Left kidney (tissue), 2 donors: ENCODE results near the gene RTN3. TPM values are rescaled to one million over a fixed set of nuclear protein-coding genes. Genes with fewer than 3 reads are reported as not detected.
"Not testable (repeated sequence)": the region's sequence is repeated elsewhere in the genome, so short reads cannot be mapped to it uniquely, and the experiment has no call there.

ENCODE experiments used
- DNase-seq: peaks from one replicate; pipeline ENCODE4 v3.0.0-alpha.2; 2013
- polyA plus RNA-seq: library from polyadenylated mRNA; unstranded; fragments of 120-200 nt; gene quantifications from one replicate; pipeline ENCODE4 v1.2.1, GENCODE V29; 2013; ENCODE audit not compliant: insufficient read length

RTN3 gene
- polyA plus RNA-seq, 1 donor: 184 TPM

GRCh38 chr11:63768237-63769041, 87.1 kb downstream of the RTN3 start, which contains the start of gene ZFTA:
Gene ZFTA, minus strand, starts transcription at chr11:63768775. Its CDS starts 153 bp downstream, at chr11:63768622.
- DNase-seq: peak; percentile 67

- no peak for DNase-seq
These were observed 87.9 kb downstream of the RTN3 start for GRCh38 chr11:63769042-63769713.

GRCh38 chr11:63769714-63770455, 88.6 kb downstream of the RTN3 start:
- no peak for DNase-seq

GRCh38 chr11:63770763-63771162, 89.5 kb downstream of the RTN3 start:
- DNase-seq: no peak

- not testable (repeated sequence) for DNase-seq
These were observed 90.5 kb downstream of the RTN3 start for GRCh38 chr11:63771741-63772318.

- no peak for DNase-seq
These were observed 93.9 kb downstream of the RTN3 start for GRCh38 chr11:63775191-63775590.

GRCh38 chr11:63779039-63779438, 97.7 kb downstream of the RTN3 start:
- no peak for DNase-seq

GRCh38 chr11:63782749-63783148, 101.4 kb downstream of the RTN3 start:
- DNase-seq: no peak

- DNase-seq: no peak
These were observed 102.8 kb downstream of the RTN3 start for GRCh38 chr11:63783925-63784592.

- DNase-seq: no peak
These were observed 104.5 kb downstream of the RTN3 start for GRCh38 chr11:63785823-63786222.

GRCh38 chr11:63791495-63792167, 110.3 kb downstream of the RTN3 start:
- no peak for DNase-seq

- no peak for DNase-seq
These were observed 111.9 kb downstream of the RTN3 start for GRCh38 chr11:63793161-63793560.

- no peak for DNase-seq
These were observed 113.8 kb downstream of the RTN3 start for GRCh38 chr11:63795066-63795465.

GRCh38 chr11:63800921-63801320, 119.6 kb downstream of the RTN3 start:
- no peak for DNase-seq

- DNase-seq: no peak
These were observed 121.5 kb downstream of the RTN3 start for GRCh38 chr11:63802637-63803414.

- no peak for DNase-seq
These were observed 123.0 kb downstream of the RTN3 start for GRCh38 chr11:63804259-63804658.

- DNase-seq: no peak
These were observed 124.6 kb downstream of the RTN3 start for GRCh38 chr11:63805844-63806415.
